Measurements from ENCODE around the gene GGT5. TPM values are rescaled to one million over a fixed set of nuclear protein-coding genes. Genes with fewer than 3 reads are reported as not detected.

GGT5 gene
- total RNA-seq, 1 experiment from 2014 or later: not detected

- no peaks in the 10 kb centered on the region for H3K79me2 ChIP-seq (ENCODE audit: low read depth)
- no peak overlapping the region for H3K4me3 ChIP-seq
- H4K20me1 ChIP-seq (ENCODE audit: insufficient read depth): no peaks in the 10 kb centered on the region
- TF ChIP-seq EZH2 (IDR thresholded peaks at IDR 0.05; ENCODE audit: low read depth) (no peak), CTCF (conservative IDR thresholded peaks at IDR 0.05) (no peak)
- BruUV-seq (replicated peaks): no TSS peak
- no peaks in the 10 kb centered on the region for H3K9me2 ChIP-seq (ENCODE audit: insufficient read depth)
- POLR2A ChIA-PET (ENCODE audit: unreplicated experiment): no interaction called here
- H3F3A ChIP-seq (ENCODE audit: insufficient read depth, low read depth): no peaks in the 10 kb centered on the region
- no peak overlapping the region for H3K4me2 ChIP-seq
- intact Hi-C loops (cut with micrococcal nuclease; ENCODE audit: unreplicated experiment): no loop called here
- no peaks in the 10 kb centered on the region for H3K9me3 ChIP-seq (ENCODE audit: insufficient read depth, low read depth)
- H3K36me3 ChIP-seq (ENCODE audit: low read depth): no peaks in the 10 kb centered on the region
- H2AFZ ChIP-seq: no peak overlapping the region
- no peak overlapping the region for H3K27ac ChIP-seq
- H3K27me3 ChIP-seq (ENCODE audit: insufficient read depth, low read depth): no peaks in the 10 kb centered on the region
- H3K4me1 ChIP-seq (replicated peaks; ENCODE audit: insufficient read depth): no peaks in the 10 kb centered on the region; the same call in 1 of the 2 replicates
- no peak for DNase-seq
- CTCF ChIA-PET: no interaction called here
Measured at GRCh38 chr22:24232725-24233124, 12.2 kb downstream of the GGT5 start.

- intact Hi-C loops (cut with micrococcal nuclease; ENCODE audit: unreplicated experiment): no loop called here
- TF ChIP-seq EZH2 (IDR thresholded peaks at IDR 0.05; ENCODE audit: low read depth) (no peak), CTCF (conservative IDR thresholded peaks at IDR 0.05) (no peak)
- no peak overlapping the region for H2AFZ ChIP-seq
- H3K27ac ChIP-seq: no peak overlapping the region
- no peaks in the 10 kb centered on the region for H3K27me3 ChIP-seq (ENCODE audit: insufficient read depth, low read depth)
- no peaks in the 10 kb centered on the region for H3K9me3 ChIP-seq (ENCODE audit: insufficient read depth, low read depth)
- POLR2A ChIA-PET (ENCODE audit: unreplicated experiment): no interaction called here
- no peaks in the 10 kb centered on the region for H3K36me3 ChIP-seq (ENCODE audit: low read depth)
- no peak for DNase-seq
- CTCF ChIA-PET: interaction anchor here (0.5 kb wide), 1 partner anchor 22 kb away, joined by 4 read pairs; no protein-coding TSS in a partner anchor
- BruUV-seq (replicated peaks): no TSS peak
- no peak overlapping the region for H3K4me2 ChIP-seq
- H3F3A ChIP-seq (ENCODE audit: insufficient read depth, low read depth): no peaks in the 10 kb centered on the region
- no peak overlapping the region for H3K4me3 ChIP-seq
- no peaks in the 10 kb centered on the region for H3K9me2 ChIP-seq (ENCODE audit: insufficient read depth)
- H3K4me1 ChIP-seq (replicated peaks; ENCODE audit: insufficient read depth): no peaks in the 10 kb centered on the region
- H3K79me2 ChIP-seq (ENCODE audit: low read depth): no peaks in the 10 kb centered on the region
- H4K20me1 ChIP-seq (ENCODE audit: insufficient read depth): no peaks in the 10 kb centered on the region
Measured at GRCh38 chr22:24232124-24232523, 12.8 kb downstream of the GGT5 start.

GRCh38 chr22:24231706-24232105 lies 13.2 kb downstream of the GGT5 start:
- Histone ChIP-seq H3K9me3 (ENCODE audit: insufficient read depth, low read depth) (no peaks in the 10 kb centered on the region), H3K9me2 (ENCODE audit: insufficient read depth) (no peaks in the 10 kb centered on the region), H3K79me2 (ENCODE audit: low read depth) (no peaks in the 10 kb centered on the region), H2AFZ (no peak overlapping the region), H3F3A (ENCODE audit: insufficient read depth, low read depth) (no peaks in the 10 kb centered on the region), H3K4me2 (no peak overlapping the region), H3K36me3 (ENCODE audit: low read depth) (no peaks in the 10 kb centered on the region), H3K27me3 (ENCODE audit: insufficient read depth, low read depth) (no peaks in the 10 kb centered on the region), H3K27ac (no peak overlapping the region), H3K4me1 (replicated peaks; ENCODE audit: insufficient read depth) (no peaks in the 10 kb centered on the region), H4K20me1 (ENCODE audit: insufficient read depth) (no peaks in the 10 kb centered on the region), H3K4me3 (no peak overlapping the region)
- DNase-seq: no peak
- POLR2A ChIA-PET (ENCODE audit: unreplicated experiment): no interaction called here
- BruUV-seq (replicated peaks): no TSS peak
- TF ChIP-seq EZH2 (IDR thresholded peaks at IDR 0.05; ENCODE audit: low read depth): no peak
- intact Hi-C loops (cut with micrococcal nuclease; ENCODE audit: unreplicated experiment): no loop called here
- CTCF ChIA-PET: no interaction called here

- no peak overlapping the region for H2AFZ ChIP-seq
- H3K79me2 ChIP-seq (ENCODE audit: low read depth): no peaks in the 10 kb centered on the region
- H3K9me2 ChIP-seq (ENCODE audit: insufficient read depth): no peaks in the 10 kb centered on the region
- H3K27me3 ChIP-seq (ENCODE audit: insufficient read depth, low read depth): no peaks in the 10 kb centered on the region
- TF ChIP-seq EZH2 (IDR thresholded peaks at IDR 0.05; ENCODE audit: low read depth) (no peak), CTCF (conservative IDR thresholded peaks at IDR 0.05) (peak; percentile 34; the same call in 1 of the 2 replicates)
- H3K4me1 ChIP-seq (replicated peaks; ENCODE audit: insufficient read depth): no peaks in the 10 kb centered on the region
- BruUV-seq (replicated peaks): no TSS peak
- no peak overlapping the region for H3K4me3 ChIP-seq
- H3K9me3 ChIP-seq (ENCODE audit: insufficient read depth, low read depth): no peaks in the 10 kb centered on the region
- H4K20me1 ChIP-seq (ENCODE audit: insufficient read depth): no peaks in the 10 kb centered on the region
- CTCF ChIA-PET: no interaction called here
- no peaks in the 10 kb centered on the region for H3K36me3 ChIP-seq (ENCODE audit: low read depth)
- no peak overlapping the region for H3K27ac ChIP-seq
- POLR2A ChIA-PET (ENCODE audit: unreplicated experiment): no interaction called here
- no peak for DNase-seq
- no peaks in the 10 kb centered on the region for H3F3A ChIP-seq (ENCODE audit: insufficient read depth, low read depth)
- no peak overlapping the region for H3K4me2 ChIP-seq
- intact Hi-C loops (cut with micrococcal nuclease; ENCODE audit: unreplicated experiment): no loop called here
Measured at GRCh38 chr22:24230911-24231656, 13.8 kb downstream of the GGT5 start.

Data from PC-9 (cell line).